Neural cell (in vitro differentiated cells): ENCODE results near the gene ACCSL.

Experiments used
- EP300 ChIP-seq: fragments of 450-650 bp; conservative IDR thresholded peaks from 2 replicates; pipeline ENCODE4 v1.6.1; 2014; ENCODE audit warnings: antibody characterized with exemption, mild to moderate bottlenecking, moderate library complexity; ENCODE audit not compliant: poor library complexity, severe bottlenecking
- EZH2 ChIP-seq: fragments of 200-600, 300-800 bp; shearing (Covaris generic), sonication (generic); IDR thresholded peaks from 2 replicates; pipeline ENCODE4 v1.6.1; 2014; ENCODE audit warnings: antibody characterized with exemption, low read length, borderline replicate concordance, mild to moderate bottlenecking; ENCODE audit not compliant: insufficient read depth, poor library complexity, severe bottlenecking
- MXI1 ChIP-seq: fragments of 450-650 bp; conservative IDR thresholded peaks from 2 replicates; pipeline ENCODE4 v1.6.1; 2014; ENCODE audit warnings: antibody characterized with exemption, mild to moderate bottlenecking; ENCODE audit not compliant: poor library complexity, severe bottlenecking
- POLR2AphosphoS5 ChIP-seq: IDR thresholded peaks from 2 replicates; pipeline ENCODE4 v1.6.1; 2012
- RAD21 ChIP-seq: fragments of 450-650 bp; conservative IDR thresholded peaks from 2 replicates; pipeline ENCODE4 v1.6.1; 2014; ENCODE audit warnings: antibody characterized with exemption, mild to moderate bottlenecking, moderate library complexity
- SMC3 ChIP-seq: fragments of 450-650 bp; conservative IDR thresholded peaks from 2 replicates; pipeline ENCODE4 v1.6.1; 2014; ENCODE audit warnings: antibody characterized with exemption, mild to moderate bottlenecking, moderate library complexity; ENCODE audit not compliant: poor library complexity
- TAF1 ChIP-seq: IDR thresholded peaks from 2 replicates; pipeline ENCODE4 v1.6.1; 2012; ENCODE audit warnings: low read depth
- TF ChIP-seq, protein P1 (sequence below): fragments of 450-650 bp; IDR thresholded peaks from 2 replicates; pipeline ENCODE4 v1.5.1; 2014; ENCODE audit warnings: antibody characterized with exemption, mild to moderate bottlenecking, moderate library complexity; ENCODE audit not compliant: poor library complexity, severe bottlenecking
- TF ChIP-seq, protein P2 (sequence below): IDR thresholded peaks from 2 replicates; pipeline ENCODE4 v1.6.1; 2012; ENCODE audit warnings: borderline replicate concordance

DNA sequence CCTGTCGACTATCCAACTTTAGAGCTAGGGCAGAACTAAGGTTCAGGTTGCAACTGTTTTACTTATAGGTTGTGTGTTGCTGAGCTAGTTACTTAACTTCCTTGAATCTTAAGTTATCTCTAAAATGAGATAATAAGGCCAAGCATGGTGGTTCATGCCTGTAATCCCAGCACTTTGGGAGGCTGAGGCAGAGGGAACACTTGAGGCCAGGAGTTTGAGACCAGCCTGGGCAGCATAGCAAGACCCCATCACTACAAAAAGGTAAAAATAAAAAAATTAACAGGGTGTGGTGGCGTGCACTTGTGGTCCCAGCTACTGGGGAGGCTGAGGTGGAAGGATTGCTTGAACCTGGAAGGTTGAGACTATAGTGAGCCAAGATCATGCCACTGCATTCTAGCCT, 20.4 kb downstream of the ACCSL start:
- TF ChIP-seq RAD21 (no peak), EZH2 (no peak), POLR2AphosphoS5 (no peak), EP300 (no peak), SMC3 (no peak), MXI1 (no peak), TAF1 (no peak)
- TF ChIP-seq, protein P1, sequence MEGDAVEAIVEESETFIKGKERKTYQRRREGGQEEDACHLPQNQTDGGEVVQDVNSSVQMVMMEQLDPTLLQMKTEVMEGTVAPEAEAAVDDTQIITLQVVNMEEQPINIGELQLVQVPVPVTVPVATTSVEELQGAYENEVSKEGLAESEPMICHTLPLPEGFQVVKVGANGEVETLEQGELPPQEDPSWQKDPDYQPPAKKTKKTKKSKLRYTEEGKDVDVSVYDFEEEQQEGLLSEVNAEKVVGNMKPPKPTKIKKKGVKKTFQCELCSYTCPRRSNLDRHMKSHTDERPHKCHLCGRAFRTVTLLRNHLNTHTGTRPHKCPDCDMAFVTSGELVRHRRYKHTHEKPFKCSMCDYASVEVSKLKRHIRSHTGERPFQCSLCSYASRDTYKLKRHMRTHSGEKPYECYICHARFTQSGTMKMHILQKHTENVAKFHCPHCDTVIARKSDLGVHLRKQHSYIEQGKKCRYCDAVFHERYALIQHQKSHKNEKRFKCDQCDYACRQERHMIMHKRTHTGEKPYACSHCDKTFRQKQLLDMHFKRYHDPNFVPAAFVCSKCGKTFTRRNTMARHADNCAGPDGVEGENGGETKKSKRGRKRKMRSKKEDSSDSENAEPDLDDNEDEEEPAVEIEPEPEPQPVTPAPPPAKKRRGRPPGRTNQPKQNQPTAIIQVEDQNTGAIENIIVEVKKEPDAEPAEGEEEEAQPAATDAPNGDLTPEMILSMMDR: no peak
- TF ChIP-seq, protein P2, sequence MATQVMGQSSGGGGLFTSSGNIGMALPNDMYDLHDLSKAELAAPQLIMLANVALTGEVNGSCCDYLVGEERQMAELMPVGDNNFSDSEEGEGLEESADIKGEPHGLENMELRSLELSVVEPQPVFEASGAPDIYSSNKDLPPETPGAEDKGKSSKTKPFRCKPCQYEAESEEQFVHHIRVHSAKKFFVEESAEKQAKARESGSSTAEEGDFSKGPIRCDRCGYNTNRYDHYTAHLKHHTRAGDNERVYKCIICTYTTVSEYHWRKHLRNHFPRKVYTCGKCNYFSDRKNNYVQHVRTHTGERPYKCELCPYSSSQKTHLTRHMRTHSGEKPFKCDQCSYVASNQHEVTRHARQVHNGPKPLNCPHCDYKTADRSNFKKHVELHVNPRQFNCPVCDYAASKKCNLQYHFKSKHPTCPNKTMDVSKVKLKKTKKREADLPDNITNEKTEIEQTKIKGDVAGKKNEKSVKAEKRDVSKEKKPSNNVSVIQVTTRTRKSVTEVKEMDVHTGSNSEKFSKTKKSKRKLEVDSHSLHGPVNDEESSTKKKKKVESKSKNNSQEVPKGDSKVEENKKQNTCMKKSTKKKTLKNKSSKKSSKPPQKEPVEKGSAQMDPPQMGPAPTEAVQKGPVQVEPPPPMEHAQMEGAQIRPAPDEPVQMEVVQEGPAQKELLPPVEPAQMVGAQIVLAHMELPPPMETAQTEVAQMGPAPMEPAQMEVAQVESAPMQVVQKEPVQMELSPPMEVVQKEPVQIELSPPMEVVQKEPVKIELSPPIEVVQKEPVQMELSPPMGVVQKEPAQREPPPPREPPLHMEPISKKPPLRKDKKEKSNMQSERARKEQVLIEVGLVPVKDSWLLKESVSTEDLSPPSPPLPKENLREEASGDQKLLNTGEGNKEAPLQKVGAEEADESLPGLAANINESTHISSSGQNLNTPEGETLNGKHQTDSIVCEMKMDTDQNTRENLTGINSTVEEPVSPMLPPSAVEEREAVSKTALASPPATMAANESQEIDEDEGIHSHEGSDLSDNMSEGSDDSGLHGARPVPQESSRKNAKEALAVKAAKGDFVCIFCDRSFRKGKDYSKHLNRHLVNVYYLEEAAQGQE: no peak
